Loucy (cell line): ENCODE measurements around the gene BCAS1.
A peak's percentile ranks its signal among the peaks of the same experiment; 100 is the strongest.

Experiments
- H2AFZ ChIP-seq: fragments of 200-600 bp; sonication (generic); 2 replicates; pipeline ENCODE4 v1.6.0; 2016; ENCODE audit warnings: antibody characterized with exemption, mild to moderate bottlenecking, low read length, moderate library complexity
- H3F3A ChIP-seq: fragments of 200-600 bp; 2 replicates; pipeline ENCODE4 v1.6.0; 2016; ENCODE audit warnings: antibody characterized with exemption, low read depth, mild to moderate bottlenecking
- H3K27me3 ChIP-seq: fragments of 200-600 bp; sonication (generic); 2 replicates; pipeline ENCODE4 v1.6.1; 2014; ENCODE audit warnings: low read length, mild to moderate bottlenecking; ENCODE audit not compliant: insufficient read depth, poor library complexity, severe bottlenecking
- H3K36me3 ChIP-seq: fragments of 200-600 bp; sonication (generic); 2 replicates; pipeline ENCODE4 v1.6.1; 2016; ENCODE audit warnings: low read length; ENCODE audit not compliant: insufficient read depth
- H3K4me1 ChIP-seq: fragments of 200-600 bp; sonication (generic); 2 replicates; pipeline ENCODE4 v1.5.1; 2014; ENCODE audit warnings: low read length, mild to moderate bottlenecking; ENCODE audit not compliant: insufficient read depth, poor library complexity, severe bottlenecking
- H3K4me2 ChIP-seq: fragments of 200-600 bp; sonication (generic); 2 replicates; pipeline ENCODE4 v1.6.0; 2014; ENCODE audit warnings: antibody characterized with exemption, low read length, low read depth, mild to moderate bottlenecking; ENCODE audit not compliant: poor library complexity, severe bottlenecking
- H3K4me3 ChIP-seq: fragments of 200-600 bp; sonication (generic); 2 replicates; pipeline ENCODE4 v1.5.1; 2014; ENCODE audit warnings: low read length, mild to moderate bottlenecking, mixed read lengths; ENCODE audit not compliant: poor library complexity, severe bottlenecking
- H3K79me2 ChIP-seq: fragments of 200-600 bp; sonication (generic); 2 replicates; pipeline ENCODE4 v1.6.1; 2014; ENCODE audit warnings: low read length; ENCODE audit not compliant: insufficient read depth
- H3K9ac ChIP-seq: fragments of 200-600 bp; sonication (generic); 2 replicates; pipeline ENCODE4 v1.6.0; 2014; ENCODE audit warnings: mild to moderate bottlenecking, low read depth, low read length, moderate library complexity; ENCODE audit not compliant: poor library complexity, severe bottlenecking
- H3K9me2 ChIP-seq: fragments of 200-600 bp; sonication (generic); replicated peaks from 2 replicates; pipeline ENCODE4 v1.6.1; 2016; ENCODE audit warnings: low read depth, low read length, mixed read lengths
- H3K9me3 ChIP-seq: fragments of 200-600 bp; sonication (generic); 2 replicates; pipeline ENCODE4 v1.6.1; 2014; ENCODE audit warnings: mild to moderate bottlenecking, antibody characterized with exemption, low read length, low read depth; ENCODE audit not compliant: insufficient read depth
- H4K20me1 ChIP-seq: fragments of 200-600 bp; sonication (generic); 2 replicates; pipeline ENCODE4 v1.6.0; 2014; ENCODE audit warnings: antibody characterized with exemption, low read length, mild to moderate bottlenecking; ENCODE audit not compliant: insufficient read depth, poor library complexity, severe bottlenecking
- EZH2phosphoT487 ChIP-seq: fragments of 200-600 bp; IDR thresholded peaks from 2 replicates; pipeline ENCODE4 v1.6.1; 2018; ENCODE audit warnings: antibody characterized with exemption, mild to moderate bottlenecking, moderate library complexity, borderline replicate concordance
- TF ChIP-seq, protein P1 (sequence below): fragments of 200-600 bp; sonication (generic); conservative IDR thresholded peaks from 2 replicates; pipeline ENCODE4 v1.5.1; 2014; ENCODE audit warnings: mild to moderate bottlenecking, antibody characterized with exemption, low read length

The BCAS1 gene

DNA sequence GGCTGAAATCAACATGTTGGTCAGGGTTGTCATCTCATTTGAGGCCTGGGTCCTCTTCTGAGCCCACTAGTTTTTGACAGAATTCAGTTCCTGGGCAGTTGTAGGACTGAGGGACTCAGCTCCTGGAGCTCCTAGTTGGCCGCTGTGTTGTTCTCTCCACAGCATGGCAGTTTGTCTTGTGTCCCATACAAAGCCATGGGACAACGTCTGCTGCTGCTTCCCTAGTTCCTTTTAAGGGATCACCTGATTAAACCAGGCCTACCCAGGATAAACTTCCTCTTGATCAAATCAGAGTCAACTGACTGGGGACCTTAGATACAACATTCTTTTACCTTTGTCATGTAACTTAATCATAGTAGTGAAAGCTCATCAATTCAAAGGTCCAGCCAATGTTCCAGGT is 141.0 kb downstream of the BCAS1 start:
- TF ChIP-seq, protein P1, sequence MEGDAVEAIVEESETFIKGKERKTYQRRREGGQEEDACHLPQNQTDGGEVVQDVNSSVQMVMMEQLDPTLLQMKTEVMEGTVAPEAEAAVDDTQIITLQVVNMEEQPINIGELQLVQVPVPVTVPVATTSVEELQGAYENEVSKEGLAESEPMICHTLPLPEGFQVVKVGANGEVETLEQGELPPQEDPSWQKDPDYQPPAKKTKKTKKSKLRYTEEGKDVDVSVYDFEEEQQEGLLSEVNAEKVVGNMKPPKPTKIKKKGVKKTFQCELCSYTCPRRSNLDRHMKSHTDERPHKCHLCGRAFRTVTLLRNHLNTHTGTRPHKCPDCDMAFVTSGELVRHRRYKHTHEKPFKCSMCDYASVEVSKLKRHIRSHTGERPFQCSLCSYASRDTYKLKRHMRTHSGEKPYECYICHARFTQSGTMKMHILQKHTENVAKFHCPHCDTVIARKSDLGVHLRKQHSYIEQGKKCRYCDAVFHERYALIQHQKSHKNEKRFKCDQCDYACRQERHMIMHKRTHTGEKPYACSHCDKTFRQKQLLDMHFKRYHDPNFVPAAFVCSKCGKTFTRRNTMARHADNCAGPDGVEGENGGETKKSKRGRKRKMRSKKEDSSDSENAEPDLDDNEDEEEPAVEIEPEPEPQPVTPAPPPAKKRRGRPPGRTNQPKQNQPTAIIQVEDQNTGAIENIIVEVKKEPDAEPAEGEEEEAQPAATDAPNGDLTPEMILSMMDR: no peak
- no peak for TF ChIP-seq EZH2phosphoT487
- H3K9me2 ChIP-seq: no peaks in the 10 kb centered on the region
- H3F3A ChIP-seq: 0 out of 2 replicates have a peak, but pooled peaks cover 1% of the 10 kb centered on the region
- H3K27me3 ChIP-seq: no peaks in the 10 kb centered on the region
- no peaks in the 10 kb centered on the region for H3K9me3 ChIP-seq
- H3K9ac ChIP-seq: no peak overlapping the region
- no peak overlapping the region for H3K4me2 ChIP-seq
- H4K20me1 ChIP-seq: no peaks in the 10 kb centered on the region
- no peaks in the 10 kb centered on the region for H3K79me2 ChIP-seq
- no peak overlapping the region for H3K4me3 ChIP-seq
- no peaks in the 10 kb centered on the region for H3K36me3 ChIP-seq
- peaks cover 47% of the 10 kb centered on the region for H3K4me1 ChIP-seq
- H2AFZ ChIP-seq: no peak overlapping the region; the same call in 1 of the 2 replicates

GRCh38 chr20:53927990-53928389 is 142.4 kb downstream of the BCAS1 start:
- no peak for TF ChIP-seq EZH2phosphoT487
- TF ChIP-seq, protein P1: no peak
- Histone ChIP-seq H3K4me2 (no peak overlapping the region), H3K4me3 (no peak overlapping the region), H3K4me1 (peaks cover 34% of the 10 kb centered on the region), H2AFZ (no peak overlapping the region), H3K79me2 (no peaks in the 10 kb centered on the region), H4K20me1 (no peaks in the 10 kb centered on the region), H3K9me2 (no peaks in the 10 kb centered on the region), H3K27me3 (no peaks in the 10 kb centered on the region), H3K9me3 (no peaks in the 10 kb centered on the region), H3K36me3 (no peaks in the 10 kb centered on the region), H3K9ac (no peak overlapping the region), H3F3A (no peaks in the 10 kb centered on the region)

- Histone ChIP-seq H3K36me3 (no peaks in the 10 kb centered on the region), H3F3A (no peaks in the 10 kb centered on the region), H3K4me1 (peaks cover 29% of the 10 kb centered on the region), H3K9me2 (no peaks in the 10 kb centered on the region), H3K79me2 (no peaks in the 10 kb centered on the region), H3K4me2 (peak overlapping the region; percentile 51), H3K9me3 (no peaks in the 10 kb centered on the region), H4K20me1 (no peaks in the 10 kb centered on the region), H3K27me3 (no peaks in the 10 kb centered on the region), H3K4me3 (peak overlapping the region; percentile 32), H3K9ac (no peak overlapping the region), H2AFZ (peak overlapping the region; percentile 35; the same call in 1 of the 2 replicates)
- TF ChIP-seq EZH2phosphoT487: no peak
- TF ChIP-seq, protein P1: no peak
Measured at GRCh38 chr20:53926428-53927028, 143.9 kb downstream of the BCAS1 start.
